Smooth muscle cell (in vitro differentiated cells): Measurements from ENCODE around the gene BPIFB6. TPM values are rescaled to one million over a fixed set of nuclear protein-coding genes. Genes with fewer than 3 reads are reported as not detected.

ENCODE experiments used
- DNase-seq: peaks from one replicate; lab custom pipeline; 2025; ENCODE audit not compliant: unreplicated experiment; lab: John Stamatoyannopoulos, UW
- H2AFZ ChIP-seq: fragments of 200-600 bp; sonication (generic); 2 replicates; pipeline ENCODE4 v1.6.0; 2016; ENCODE audit warnings: antibody characterized with exemption, low read depth, mild to moderate bottlenecking
- H3F3A ChIP-seq: fragments of 200-600 bp; sonication (generic); 2 replicates; pipeline ENCODE4 v1.6.0; 2017; ENCODE audit warnings: antibody characterized with exemption, low read depth
- H3K27ac ChIP-seq: fragments of 200-600 bp; sonication (generic); 2 replicates; pipeline ENCODE4 v1.5.1; 2016; ENCODE audit warnings: low read depth, mild to moderate bottlenecking
- H3K27me3 ChIP-seq: fragments of 200-600 bp; sonication (generic); 2 replicates; pipeline ENCODE4 v1.6.1; 2016; ENCODE audit warnings: low read depth, mild to moderate bottlenecking
- H3K36me3 ChIP-seq: fragments of 200-600 bp; sonication (generic); 2 replicates; pipeline ENCODE4 v1.5.1; 2016; ENCODE audit warnings: low read depth
- H3K4me1 ChIP-seq: fragments of 200-600 bp; sonication (generic); 2 replicates; pipeline ENCODE4 v1.5.1; 2016; ENCODE audit warnings: low read depth
- H3K4me2 ChIP-seq: fragments of 200-600 bp; sonication (generic); 2 replicates; pipeline ENCODE4 v1.6.0; 2016; ENCODE audit warnings: mild to moderate bottlenecking
- H3K4me3 ChIP-seq: fragments of 200-600 bp; sonication (generic); 2 replicates; pipeline ENCODE4 v1.5.1; 2016; ENCODE audit warnings: mild to moderate bottlenecking
- H3K79me2 ChIP-seq: fragments of 200-600 bp; sonication (generic); 2 replicates; pipeline ENCODE4 v1.6.0; 2016; ENCODE audit warnings: low read depth, mild to moderate bottlenecking
- H3K9ac ChIP-seq: fragments of 200-600 bp; sonication (generic); 2 replicates; pipeline ENCODE4 v1.6.0; 2016; ENCODE audit warnings: low read depth
- H3K9me3 ChIP-seq: fragments of 200-600 bp; sonication (generic); replicated peaks from 2 replicates; pipeline ENCODE4 v1.5.1; 2016; ENCODE audit warnings: low read depth
- H4K20me1 ChIP-seq: fragments of 200-600 bp; sonication (generic); 2 replicates; pipeline ENCODE4 v1.6.0; 2016; ENCODE audit warnings: low read depth
- CTCF ChIP-seq: fragments of 200-600 bp; sonication (generic); IDR thresholded peaks from 2 replicates; pipeline ENCODE4 v1.5.1; 2017; ENCODE audit warnings: borderline replicate concordance, mild to moderate bottlenecking, antibody characterized with exemption; ENCODE audit not compliant: insufficient read depth, poor library complexity, severe bottlenecking
- WGBS: methylation state at CpG from one replicate; pipeline ENCODE4 v1.1.7; 2016; ENCODE audit warnings: low lambda C conversion rate; 5-methylcytosine and 5-hydroxymethylcytosine counted together
- polyA plus RNA-seq: library from polyadenylated mRNA; unstranded; fragments of >200 nt; fragmentation: Nextera tagmentation; extraction: Ambion mirVana; gene quantifications from 2 replicates; pipeline ENCODE4 v1.2.1, GENCODE V29; 2016
- total RNA-seq: library from RNA; depleted of rRNA; stranded (reverse); fragments of >200 nt; gene quantifications from 2 replicates; pipeline ENCODE4 v1.2.3, GENCODE V29; 2014

Gene BPIFB6
- total and polyA plus RNA-seq, 2 experiments from 2014 or later: not detected

- H3K27me3 ChIP-seq: no peaks in the 10 kb centered on the region
- H3K27ac ChIP-seq: no peak overlapping the region
- WGBS: 88% methylated on average over 14 of the region's 18 CpGs
- H3K36me3 ChIP-seq: no peaks in the 10 kb centered on the region
- H3K79me2 ChIP-seq: no peaks in the 10 kb centered on the region
- TF ChIP-seq CTCF: no peak
- no peak overlapping the region for H3K4me2 ChIP-seq
- no peak overlapping the region for H3K9ac ChIP-seq
- DNase-seq: no peak
- no peaks in the 10 kb centered on the region for H3K4me1 ChIP-seq
- H3K9me3 ChIP-seq: no peaks in the 10 kb centered on the region
- no peaks in the 10 kb centered on the region for H4K20me1 ChIP-seq
- no peaks in the 10 kb centered on the region for H3F3A ChIP-seq
- H3K4me3 ChIP-seq: no peak overlapping the region
- H2AFZ ChIP-seq: no peak overlapping the region
Measured at GRCh38 chr20:32986331-32986966, 45.0 kb upstream of the BPIFB6 start.

DNA sequence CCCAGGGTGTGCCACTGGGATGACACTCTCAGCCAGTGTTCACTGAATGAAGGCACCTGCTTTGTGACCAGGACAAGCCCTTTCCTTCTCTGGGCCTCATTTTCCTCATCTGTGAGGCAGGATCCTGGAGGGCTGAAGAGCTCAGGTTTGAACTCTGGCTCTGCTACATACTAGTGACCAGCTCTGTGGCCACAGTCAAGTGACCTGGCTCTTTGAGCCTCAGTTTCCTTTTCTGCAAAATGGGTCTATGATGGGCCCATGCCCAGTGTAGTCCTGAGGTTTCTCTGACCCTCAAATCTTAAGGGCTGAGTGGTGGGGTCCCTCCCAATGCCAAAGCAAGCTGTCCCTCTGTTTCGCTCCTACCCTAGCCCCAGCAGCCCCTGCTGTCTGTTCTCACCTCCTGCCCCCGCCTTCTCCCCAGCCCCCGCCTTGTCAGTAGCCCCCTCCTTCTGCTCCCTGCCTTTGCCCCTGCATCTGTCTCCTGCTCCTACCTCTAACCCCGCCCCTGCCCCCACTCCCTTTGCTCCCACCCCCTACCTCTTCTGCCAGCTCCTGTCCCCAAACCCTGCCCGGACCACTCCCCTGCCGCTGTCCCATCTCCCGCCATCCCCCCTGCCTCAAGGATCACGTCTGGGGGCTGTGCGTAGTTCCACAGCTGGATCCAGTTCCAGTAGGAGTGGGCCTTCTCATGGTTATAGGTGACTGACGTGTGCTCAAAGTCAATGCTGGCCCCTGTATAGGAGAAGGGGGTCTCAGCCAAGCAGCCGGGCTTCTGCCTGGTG lies 44.2 kb upstream of the BPIFB6 start:
- no peaks in the 10 kb centered on the region for H3K36me3 ChIP-seq
- H3K4me3 ChIP-seq: no peak overlapping the region
- H3F3A ChIP-seq: no peaks in the 10 kb centered on the region
- no peak overlapping the region for H3K9ac ChIP-seq
- H3K27me3 ChIP-seq: no peaks in the 10 kb centered on the region
- no peaks in the 10 kb centered on the region for H3K4me1 ChIP-seq
- no peak overlapping the region for H3K4me2 ChIP-seq
- no peaks in the 10 kb centered on the region for H4K20me1 ChIP-seq
- no peak overlapping the region for H3K27ac ChIP-seq
- WGBS: 92% methylated on average over 10 of the region's 11 CpGs
- DNase-seq: no peak
- TF ChIP-seq CTCF: no peak
- H2AFZ ChIP-seq: no peak overlapping the region
- no peaks in the 10 kb centered on the region for H3K9me3 ChIP-seq
- no peaks in the 10 kb centered on the region for H3K79me2 ChIP-seq

- no peaks in the 10 kb centered on the region for H3F3A ChIP-seq
- H3K4me3 ChIP-seq: no peak overlapping the region
- H3K4me1 ChIP-seq: no peaks in the 10 kb centered on the region
- no peaks in the 10 kb centered on the region for H3K36me3 ChIP-seq
- H3K4me2 ChIP-seq: no peak overlapping the region
- no peaks in the 10 kb centered on the region for H3K79me2 ChIP-seq
- no peak overlapping the region for H3K27ac ChIP-seq
- H3K9ac ChIP-seq: no peak overlapping the region
- 89% methylated on average over 16 of the region's 16 CpGs for WGBS
- H4K20me1 ChIP-seq: no peaks in the 10 kb centered on the region
- H2AFZ ChIP-seq: no peak overlapping the region
- no peaks in the 10 kb centered on the region for H3K9me3 ChIP-seq
- H3K27me3 ChIP-seq: no peaks in the 10 kb centered on the region
- no peak for DNase-seq
- no peak for TF ChIP-seq CTCF
Measured at GRCh38 chr20:32988008-32988407, 43.4 kb upstream of the BPIFB6 start.
